GM19324 (cell line): ENCODE data around the gene TAS1R3.

Experiments used
- ATAC-seq: cut with Tn5 transposase; IDR thresholded peaks from one replicate; pipeline ENCODE4 v1.9.1; 2021; ENCODE audit warnings: mild to moderate bottlenecking, moderate library complexity; ENCODE audit not compliant: unreplicated experiment, low FRiP score

Gene TAS1R3

GRCh38 chr1:1331068-1331965, at the start of gene TAS1R3:
Gene TAS1R3 (plus strand): TSS chr1:1331280. CDS start chr1:1331346, 66 bp downstream.
- ATAC-seq = no peak

GRCh38 chr1:1281533-1282321, 49.4 kb upstream of the TAS1R3 start:
- ATAC-seq = no peak

GRCh38 chr1:1282998-1283397, 48.1 kb upstream of the TAS1R3 start:
- ATAC-seq = no peak

- ATAC-seq = no peak
These were observed 47.3 kb upstream of the TAS1R3 start for GRCh38 chr1:1283821-1284220.

GRCh38 chr1:1284221-1285101, 46.6 kb upstream of the TAS1R3 start:
- no peak for ATAC-seq

DNA sequence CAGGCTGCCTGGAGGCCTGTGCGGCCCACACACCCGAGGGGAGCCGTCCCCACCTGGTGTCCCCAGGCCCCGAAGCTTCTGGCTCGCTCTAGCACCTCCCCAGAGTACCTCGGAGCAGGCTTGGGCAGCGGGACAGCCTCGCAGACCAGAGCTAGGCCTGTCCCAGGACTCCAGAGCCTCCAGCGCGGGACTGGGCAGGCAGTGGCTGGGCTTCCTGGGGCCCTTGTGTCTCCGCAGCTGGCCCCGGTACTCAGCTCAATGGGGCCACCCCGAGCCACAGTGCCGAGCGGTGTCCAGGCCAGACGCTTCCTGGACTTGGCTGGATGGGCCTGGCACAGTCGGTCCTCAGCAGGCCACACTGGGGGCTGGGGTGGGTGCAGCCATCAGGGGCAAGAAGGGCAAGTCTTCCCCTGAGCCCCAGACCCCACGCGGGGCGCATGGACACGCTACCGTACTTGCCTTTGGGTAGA, 45.9 kb upstream of the TAS1R3 start:
- no peak for ATAC-seq

GRCh38 chr1:1285611-1286311, 45.3 kb upstream of the TAS1R3 start:
- ATAC-seq = no peak

- ATAC-seq = no peak
These were observed 44.5 kb upstream of the TAS1R3 start for GRCh38 chr1:1286313-1287261.

DNA sequence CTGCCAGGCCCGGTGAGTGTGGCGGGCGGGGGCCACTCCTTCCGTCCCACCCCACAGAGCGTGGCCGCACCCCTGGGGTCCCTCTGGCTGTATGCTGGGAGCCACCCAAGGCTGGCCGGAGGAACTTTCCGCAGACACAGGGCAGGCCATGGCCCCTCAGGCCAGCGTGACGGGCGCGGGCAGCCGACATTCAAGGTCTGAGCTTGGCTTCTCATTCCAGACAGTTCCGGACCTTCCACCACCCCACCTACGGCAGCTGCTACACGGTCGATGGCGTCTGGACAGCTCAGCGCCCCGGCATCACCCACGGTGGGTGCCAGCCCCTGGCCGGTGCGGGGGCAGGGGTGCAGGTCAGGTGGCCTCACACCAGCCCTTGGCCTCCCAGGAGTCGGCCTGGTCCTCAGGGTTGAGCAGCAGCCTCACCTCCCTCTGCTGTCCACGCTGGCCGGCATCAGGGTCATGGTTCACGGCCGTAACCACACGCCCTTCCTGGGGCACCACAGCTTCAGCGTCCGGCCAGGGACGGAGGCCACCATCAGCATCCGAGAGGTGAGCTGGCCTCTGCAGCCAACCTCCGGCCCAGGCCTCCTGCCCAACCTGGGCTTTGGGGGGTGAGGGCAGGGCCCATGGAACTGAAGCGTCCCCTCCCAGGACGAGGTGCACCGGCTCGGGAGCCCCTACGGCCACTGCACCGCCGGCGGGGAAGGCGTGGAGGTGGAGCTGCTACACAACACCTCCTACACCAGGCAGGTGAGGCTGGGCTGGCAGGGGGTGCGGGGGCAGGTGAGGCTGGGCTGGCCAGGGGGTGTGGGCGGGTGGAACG, 43.6 kb upstream of the TAS1R3 start:
- ATAC-seq = no peak

DNA sequence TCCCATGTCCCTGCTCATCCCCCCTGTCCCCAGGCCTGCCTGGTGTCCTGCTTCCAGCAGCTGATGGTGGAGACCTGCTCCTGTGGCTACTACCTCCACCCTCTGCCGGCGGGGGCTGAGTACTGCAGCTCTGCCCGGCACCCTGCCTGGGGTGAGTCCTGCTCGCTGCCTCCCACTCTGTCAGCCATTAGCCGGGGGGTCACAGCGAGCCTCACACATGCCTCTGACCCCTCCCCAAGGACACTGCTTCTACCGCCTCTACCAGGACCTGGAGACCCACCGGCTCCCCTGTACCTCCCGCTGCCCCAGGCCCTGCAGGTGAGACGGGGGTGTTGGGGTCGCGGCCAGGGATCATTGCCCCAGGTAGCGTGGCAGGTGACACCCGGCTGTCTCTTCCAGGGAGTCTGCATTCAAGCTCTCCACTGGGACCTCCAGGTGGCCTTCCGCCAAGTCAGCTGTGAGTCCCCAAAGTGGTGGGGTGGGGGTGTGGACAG, 40.8 kb upstream of the TAS1R3 start:
- no peak for ATAC-seq

DNA sequence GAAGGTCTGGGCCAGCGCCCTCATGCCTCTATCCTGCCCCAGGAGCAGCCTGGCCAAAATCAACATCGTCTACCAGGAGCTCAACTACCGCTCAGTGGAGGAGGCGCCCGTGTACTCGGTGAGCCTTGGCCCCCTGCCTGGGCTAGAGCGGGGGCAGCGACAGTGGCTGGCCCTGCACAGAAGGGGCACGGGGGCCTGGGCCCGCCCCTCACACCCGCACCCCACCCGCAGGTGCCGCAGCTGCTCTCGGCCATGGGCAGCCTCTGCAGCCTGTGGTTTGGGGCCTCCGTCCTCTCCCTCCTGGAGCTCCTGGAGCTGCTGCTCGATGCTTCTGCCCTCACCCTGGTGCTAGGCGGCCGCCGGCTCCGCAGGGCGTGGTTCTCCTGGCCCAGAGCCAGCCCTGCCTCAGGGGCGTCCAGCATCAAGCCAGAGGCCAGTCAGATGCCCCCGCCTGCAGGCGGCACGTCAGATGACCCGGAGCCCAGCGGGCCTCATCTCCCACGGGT, 40.0 kb upstream of the TAS1R3 start:
- ATAC-seq = no peak

DNA sequence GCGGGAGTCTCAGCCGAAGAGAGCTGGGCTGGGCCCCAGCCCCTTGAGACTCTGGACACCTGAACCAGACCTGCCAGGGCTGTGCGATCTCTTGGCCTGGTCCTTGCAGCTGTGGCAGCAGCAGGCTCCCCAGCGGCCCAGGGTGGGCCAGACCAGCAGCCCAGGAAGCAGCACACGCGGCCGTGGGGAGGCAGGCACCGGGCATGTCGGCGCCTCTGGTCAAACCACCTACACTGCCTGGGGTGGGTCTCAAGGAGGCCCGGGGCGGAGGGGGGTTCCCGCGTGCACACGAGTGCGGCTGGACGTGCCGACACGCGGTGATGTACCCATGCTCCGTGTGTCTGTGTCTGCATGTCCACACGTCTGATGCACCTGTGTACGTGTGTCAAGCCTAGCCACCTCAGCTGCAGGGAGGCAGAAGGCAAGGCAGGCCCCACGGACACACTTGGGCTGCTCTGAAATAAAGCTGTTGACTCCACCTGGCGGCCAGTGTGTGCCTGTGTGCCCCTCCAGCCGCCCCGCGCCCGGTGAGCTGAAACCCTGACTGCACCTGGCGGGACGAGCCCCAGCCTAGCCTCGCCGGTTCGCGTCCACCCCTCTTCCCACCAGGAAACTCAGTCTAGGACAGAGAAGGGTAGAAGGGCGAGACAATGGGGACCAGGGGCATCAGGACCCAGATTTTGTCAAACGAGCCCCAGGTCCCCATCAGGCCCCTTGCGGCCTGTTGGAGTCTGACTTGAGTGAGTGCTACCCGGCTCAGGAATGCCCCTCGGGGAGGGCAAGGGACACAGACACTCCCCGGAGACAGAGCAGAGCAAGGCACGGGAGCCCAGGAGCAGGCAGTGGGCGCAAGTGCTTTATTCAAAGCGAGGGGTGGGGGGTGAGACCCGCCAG, 39.3 kb upstream of the TAS1R3 start:
- no peak for ATAC-seq

DNA sequence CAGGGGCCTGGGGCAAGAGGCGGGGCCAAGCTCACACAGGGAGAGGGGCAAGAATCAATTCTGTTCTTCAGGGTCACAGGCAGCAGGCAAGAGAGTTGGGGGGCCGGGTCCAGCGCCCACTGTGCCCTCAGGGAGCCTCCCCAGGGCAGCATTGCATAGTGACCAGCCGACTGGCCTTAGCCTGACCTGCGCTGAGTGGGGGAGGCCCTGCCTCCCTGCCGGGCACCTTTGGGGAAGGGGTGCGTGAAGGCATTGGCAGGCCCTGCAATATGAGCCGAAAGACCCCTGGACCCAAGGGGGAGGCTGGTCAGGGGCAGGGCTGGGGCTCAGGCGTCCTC, 38.7 kb upstream of the TAS1R3 start:
- ATAC-seq = no peak

- ATAC-seq = no peak
These were observed 38.2 kb upstream of the TAS1R3 start for GRCh38 chr1:1292851-1293250.

- ATAC-seq = no peak
These were observed 37.5 kb upstream of the TAS1R3 start for GRCh38 chr1:1293263-1294249.
